ENCODE data around the gene TRIM25. TPM values are rescaled to one million over a fixed set of nuclear protein-coding genes. Genes with fewer than 3 reads are reported as not detected.

Gene TRIM25
- total RNA-seq, 1 donor from 2014 or later = 19.2 TPM

- Mint-ChIP-seq H3K36me3 (ENCODE audit: low read depth) (peaks cover 36% of the 10 kb centered on the region), H3K27ac (ENCODE audit: unreplicated experiment) (no peak overlapping the region)
Measured at GRCh38 chr17:56893503-56893902, 20.3 kb downstream of the TRIM25 start.

GRCh38 chr17:56892333-56892732 is 21.5 kb downstream of the TRIM25 start:
- no peak overlapping the region for H3K4me3 Mint-ChIP-seq (ENCODE audit: unreplicated experiment)
- no peak for TF ChIP-seq CTCF (IDR thresholded peaks at IDR 0.05)
- H3K4me1 Mint-ChIP-seq (ENCODE audit: low read depth) = no peaks in the 10 kb centered on the region
- H3K27ac Mint-ChIP-seq (ENCODE audit: unreplicated experiment) = no peak overlapping the region
- H3K27me3 Mint-ChIP-seq (ENCODE audit: low read depth) = no peaks in the 10 kb centered on the region
- H3K36me3 Mint-ChIP-seq (ENCODE audit: low read depth) = peaks cover 36% of the 10 kb centered on the region
- no peak for DNase-seq (ENCODE audit: low spot score)
- H3K9me3 Mint-ChIP-seq (ENCODE audit: low read depth) = peaks cover 8% of the 10 kb centered on the region

More at GRCh38 chr17:56893503-56893902, 20.3 kb downstream of the TRIM25 start:
- Mint-ChIP-seq H3K4me1 (ENCODE audit: low read depth) (no peaks in the 10 kb centered on the region), H3K9me3 (ENCODE audit: low read depth) (peaks cover 1% of the 10 kb centered on the region), H3K27me3 (ENCODE audit: low read depth) (no peaks in the 10 kb centered on the region), H3K4me3 (ENCODE audit: unreplicated experiment) (no peak overlapping the region)
- no peak for DNase-seq (ENCODE audit: low spot score)
- no peak for TF ChIP-seq CTCF (IDR thresholded peaks at IDR 0.05)

- Mint-ChIP-seq H3K27ac (ENCODE audit: unreplicated experiment) (no peak overlapping the region), H3K27me3 (ENCODE audit: low read depth) (no peaks in the 10 kb centered on the region), H3K36me3 (ENCODE audit: low read depth) (peaks cover 39% of the 10 kb centered on the region), H3K4me1 (ENCODE audit: low read depth) (no peaks in the 10 kb centered on the region), H3K4me3 (ENCODE audit: unreplicated experiment) (no peak overlapping the region), H3K9me3 (ENCODE audit: low read depth) (peaks cover 9% of the 10 kb centered on the region)
- TF ChIP-seq CTCF (IDR thresholded peaks at IDR 0.05) = peak; percentile 41
- no peak for DNase-seq (ENCODE audit: low spot score)
Measured at GRCh38 chr17:56891751-56892150, 22.1 kb downstream of the TRIM25 start.

GRCh38 chr17:56890906-56891674 is 22.8 kb downstream of the TRIM25 start:
- Mint-ChIP-seq H3K27me3 (ENCODE audit: low read depth) (no peaks in the 10 kb centered on the region), H3K36me3 (ENCODE audit: low read depth) (peaks cover 39% of the 10 kb centered on the region), H3K4me1 (ENCODE audit: low read depth) (no peaks in the 10 kb centered on the region), H3K27ac (ENCODE audit: unreplicated experiment) (no peak overlapping the region), H3K9me3 (ENCODE audit: low read depth) (peaks cover 9% of the 10 kb centered on the region), H3K4me3 (ENCODE audit: unreplicated experiment) (no peak overlapping the region)
- DNase-seq (ENCODE audit: low spot score) = no peak
- TF ChIP-seq CTCF (IDR thresholded peaks at IDR 0.05) = no peak

GRCh38 chr17:56890390-56890789 is 23.5 kb downstream of the TRIM25 start:
- Mint-ChIP-seq H3K27me3 (ENCODE audit: low read depth) (no peaks in the 10 kb centered on the region), H3K9me3 (ENCODE audit: low read depth) (peaks cover 9% of the 10 kb centered on the region), H3K27ac (ENCODE audit: unreplicated experiment) (no peak overlapping the region), H3K4me1 (ENCODE audit: low read depth) (no peaks in the 10 kb centered on the region), H3K36me3 (ENCODE audit: low read depth) (peaks cover 39% of the 10 kb centered on the region), H3K4me3 (ENCODE audit: unreplicated experiment) (no peak overlapping the region)
- no peak for TF ChIP-seq CTCF (IDR thresholded peaks at IDR 0.05)
- no peak for DNase-seq (ENCODE audit: low spot score)
